Stimulated activated CD4-positive, alpha-beta T cell treated with anti-CD3 and anti-CD28 coated beads, Interleukin-12 subunit alpha, Interleukin-12 subunit beta, amount 100 ng/mL, for 24 hours (primary cell): Measurements from ENCODE around the gene FRMPD1.

Source experiments
- DNase-seq, 2 experiments: peaks; one replicate each; pipeline ENCODE4 v3.0.0-alpha.2; 2020; ENCODE audit warnings: low read depth in 2 of 2

FRMPD1 gene

DNA sequence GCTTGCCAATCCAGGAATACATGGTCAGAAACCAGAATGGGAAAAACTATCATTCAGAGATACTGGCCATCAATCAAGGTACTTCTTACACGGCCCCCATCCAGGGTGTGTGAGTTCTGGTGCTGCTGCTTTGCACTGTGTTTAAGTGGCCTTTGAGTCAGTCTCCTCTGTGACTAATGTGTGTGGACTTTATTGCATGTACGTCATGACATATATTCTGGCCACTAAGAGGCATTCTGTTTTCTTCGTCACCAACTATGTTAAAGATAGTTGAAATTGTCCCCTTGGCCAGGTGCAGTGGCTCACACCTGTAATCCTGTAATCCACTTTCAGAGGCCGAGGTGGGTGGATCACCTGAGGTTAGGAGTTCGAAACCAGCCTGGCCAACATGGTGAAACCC is 125.6 kb downstream of the FRMPD1 start:
- no peak for DNase-seq

DNA sequence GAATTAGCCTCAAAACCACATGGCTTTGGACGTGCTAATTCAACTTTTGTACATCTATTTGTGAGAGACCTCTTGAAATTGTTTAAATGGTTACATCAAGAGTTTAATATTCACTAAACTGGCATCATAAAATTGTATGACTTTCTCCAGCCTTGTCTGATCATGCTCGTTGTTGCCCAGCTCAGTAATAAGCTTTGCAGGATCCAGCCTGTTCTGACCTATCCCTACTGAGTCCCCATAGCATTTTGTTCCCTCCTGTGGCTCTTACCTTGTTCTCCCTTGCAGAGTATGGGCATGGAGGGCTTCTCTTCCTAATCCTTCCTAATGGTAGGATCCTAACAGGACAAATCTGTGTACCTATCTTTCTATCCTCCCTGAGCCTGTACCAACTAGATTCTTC is 127.8 kb downstream of the FRMPD1 start:
- DNase-seq = no peak

GRCh38 chr9:37784291-37784615 is 133.5 kb downstream of the FRMPD1 start:
- DNase-seq = no peak

- peak; percentile 69 to 83 for DNase-seq
These were observed 134.1 kb downstream of the FRMPD1 start, which contains the start of gene EXOSC3 for GRCh38 chr9:37784616-37785483. Gene EXOSC3, minus strand, starts transcription at chr9:37785064. Its CDS starts 20 bp downstream, at chr9:37785044.

GRCh38 chr9:37787059-37787458 is 136.3 kb downstream of the FRMPD1 start:
- DNase-seq = no peak

DNA sequence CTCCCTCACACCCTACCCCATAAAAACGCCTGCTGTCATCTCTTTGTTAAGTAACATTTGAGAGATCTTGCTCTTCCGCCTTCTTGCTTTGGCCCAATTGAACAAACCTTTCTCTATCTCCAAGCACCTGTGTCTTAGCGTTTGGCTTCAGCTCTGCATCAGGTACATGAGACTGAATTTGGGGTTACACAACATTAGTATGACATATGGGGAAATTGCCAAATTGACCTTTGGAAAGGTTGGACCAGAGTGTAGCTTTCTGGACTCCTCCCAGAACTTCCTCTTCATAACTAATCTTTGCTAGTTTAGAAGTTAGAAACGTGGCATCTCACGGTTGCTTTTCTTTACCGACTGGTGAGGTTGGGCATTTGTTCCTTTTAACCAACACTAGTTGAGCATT is 137.6 kb downstream of the FRMPD1 start:
- DNase-seq = no peak

GRCh38 chr9:37790096-37790495 is 139.3 kb downstream of the FRMPD1 start:
- no peak for DNase-seq

DNA sequence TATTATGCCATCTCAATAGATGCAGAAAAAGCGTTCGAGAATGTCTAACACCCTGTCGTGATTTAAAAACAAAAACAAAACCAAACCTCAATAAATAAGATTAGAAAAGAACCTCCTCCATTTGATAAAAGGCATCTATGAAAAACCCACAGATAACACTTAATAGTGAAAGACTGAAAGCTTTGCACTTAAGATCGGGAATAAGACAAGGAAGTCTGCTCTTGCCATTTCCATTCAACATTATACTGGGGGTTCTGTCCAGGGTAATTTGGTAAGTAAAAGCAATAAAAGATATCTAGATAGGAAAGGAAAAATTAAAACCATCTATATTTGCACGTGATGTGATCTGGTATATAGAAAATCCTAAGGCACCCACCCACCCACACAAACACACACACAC is 141.4 kb downstream of the FRMPD1 start:
- DNase-seq = no peak

GRCh38 chr9:37796232-37796631 is 145.5 kb downstream of the FRMPD1 start:
- DNase-seq = no peak
